Mammary epithelial cell (primary cell): ENCODE measurements around the gene HOXA5.

Experiments
- CTCF ChIP-seq, 2 donors: IDR thresholded peaks in 1 of 2; conservative IDR thresholded peaks in 1 of 2; 2 replicates each; pipeline ENCODE4 v1.5.1; 2011 to 2012; ENCODE audit warnings: inconsistent platforms in 2 of 2, low read length in 2 of 2, mild to moderate bottlenecking in 2 of 2, control low read depth in 1 of 2, low read depth in 1 of 2; ENCODE audit not compliant: insufficient read depth in 1 of 2; ENCODE audit errors: extremely low read depth in 1 of 2
- EZH2 ChIP-seq: IDR thresholded peaks from 2 replicates; pipeline ENCODE4 v1.6.1; 2012; ENCODE audit warnings: low read length, inconsistent platforms, borderline replicate concordance

- TF ChIP-seq CTCF (conservative IDR thresholded peaks at IDR 0.05 in 1 of 2, IDR thresholded peaks at IDR 0.05 in 1 of 2; ENCODE audit: extremely low read depth in 1 of 2, insufficient read depth in 1 of 2, low read depth in 1 of 2, low read length in 2 of 2) (no peak), EZH2 (no peak)
Measured at GRCh38 chr7:27143950-27144780, 684 bp upstream of the HOXA5 start.
